GM21381 (cell line): ENCODE measurements around the gene DHX35.
"Not testable (repeated sequence)": the region's sequence is repeated elsewhere in the genome, so short reads cannot be mapped to it uniquely, and the experiment has no call there.

Experiments
- ATAC-seq: cut with Tn5 transposase; IDR thresholded peaks from one replicate; pipeline ENCODE4 v1.9.1; 2021; ENCODE audit warnings: mild to moderate bottlenecking, moderate library complexity; ENCODE audit not compliant: unreplicated experiment

Gene DHX35

DNA sequence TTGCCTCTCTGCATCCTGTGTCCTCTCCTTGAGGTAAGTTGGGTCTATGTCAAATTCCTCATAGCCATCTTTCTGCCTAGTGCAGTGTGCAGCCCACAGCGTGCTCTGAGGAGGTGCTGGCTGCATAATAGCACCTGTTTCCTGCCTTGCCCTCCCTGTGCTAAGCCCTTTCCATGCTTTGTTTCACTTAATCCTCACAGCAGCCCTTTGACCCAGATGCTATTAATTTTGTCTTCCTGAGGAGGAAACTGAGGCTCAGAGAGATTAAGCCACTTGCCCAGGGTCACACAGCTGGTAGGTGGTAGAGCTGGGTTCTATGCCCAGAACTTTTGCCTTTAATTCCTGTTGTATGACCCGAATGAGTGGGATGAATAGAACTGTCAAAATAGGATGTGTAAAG, 22.5 kb upstream of the DHX35 start:
- ATAC-seq: no peak

DNA sequence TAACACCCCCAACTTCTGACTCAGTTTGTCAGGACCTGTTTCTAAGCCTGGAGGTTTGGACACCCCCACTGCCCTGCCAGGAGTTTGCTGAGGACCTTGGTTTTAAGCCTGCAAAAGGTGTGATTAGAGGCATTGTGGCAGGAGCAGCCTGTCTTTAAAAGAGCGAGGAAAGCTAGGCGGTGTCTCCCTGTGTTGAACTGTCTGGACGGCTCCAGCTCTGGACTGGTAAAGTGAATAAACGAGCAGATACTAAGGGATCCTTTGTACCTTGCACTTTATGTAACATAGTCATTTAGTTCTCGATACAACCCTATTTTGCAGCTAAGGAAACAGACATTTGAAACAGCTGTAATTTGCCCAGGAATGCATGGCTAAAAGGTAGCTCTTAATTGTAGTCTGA, 21.5 kb upstream of the DHX35 start:
- no peak for ATAC-seq

DNA sequence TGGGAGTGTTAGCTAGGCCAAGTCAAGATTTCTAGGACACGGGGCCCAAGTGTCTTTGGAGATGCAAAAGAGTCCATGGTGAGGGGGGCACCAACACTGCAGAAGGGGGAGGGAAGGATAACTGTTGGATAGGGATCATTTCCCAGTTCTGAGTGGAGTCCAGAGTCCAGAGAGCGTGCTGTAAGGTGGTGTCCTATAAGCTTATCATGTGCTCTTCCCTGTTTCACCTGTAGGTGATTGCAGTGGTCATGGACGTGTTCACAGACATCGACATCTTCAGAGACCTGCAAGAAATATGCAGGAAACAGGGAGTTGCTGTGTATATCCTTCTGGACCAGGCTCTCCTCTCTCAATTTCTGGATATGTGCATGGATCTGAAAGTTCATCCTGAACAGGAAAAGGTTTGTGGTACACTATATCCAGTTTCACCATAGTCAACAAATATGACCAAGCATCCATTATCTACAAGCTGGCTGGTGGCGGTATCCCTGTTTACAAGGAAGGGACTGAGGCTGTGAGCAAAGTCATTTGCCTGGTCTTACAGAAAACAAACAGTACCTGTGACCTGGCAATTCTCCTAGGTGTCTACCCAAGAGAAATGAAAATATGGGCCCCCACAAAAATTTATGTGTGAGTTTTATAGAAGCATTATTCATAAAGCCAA, 20.3 kb upstream of the DHX35 start:
- ATAC-seq: no peak

DNA sequence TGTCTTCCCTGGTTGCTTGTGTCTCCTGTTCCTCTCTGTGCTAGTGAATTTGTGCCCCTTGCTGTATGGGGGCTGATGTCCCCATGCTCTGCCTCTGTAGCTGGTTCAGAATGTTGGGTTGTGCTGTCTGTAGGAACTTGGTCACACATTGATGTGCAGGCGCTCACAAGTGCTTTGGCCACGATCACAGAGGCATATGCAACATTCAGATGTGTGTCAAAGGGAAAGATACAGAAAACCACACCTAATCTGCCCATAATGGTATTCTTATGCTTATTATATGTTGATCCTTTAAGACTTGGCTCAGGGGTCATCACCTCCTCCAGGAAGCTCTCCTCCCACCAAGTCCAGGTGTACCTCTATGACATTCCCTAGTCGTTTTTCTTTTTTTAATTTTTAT, 17.1 kb upstream of the DHX35 start:
- no peak for ATAC-seq

DNA sequence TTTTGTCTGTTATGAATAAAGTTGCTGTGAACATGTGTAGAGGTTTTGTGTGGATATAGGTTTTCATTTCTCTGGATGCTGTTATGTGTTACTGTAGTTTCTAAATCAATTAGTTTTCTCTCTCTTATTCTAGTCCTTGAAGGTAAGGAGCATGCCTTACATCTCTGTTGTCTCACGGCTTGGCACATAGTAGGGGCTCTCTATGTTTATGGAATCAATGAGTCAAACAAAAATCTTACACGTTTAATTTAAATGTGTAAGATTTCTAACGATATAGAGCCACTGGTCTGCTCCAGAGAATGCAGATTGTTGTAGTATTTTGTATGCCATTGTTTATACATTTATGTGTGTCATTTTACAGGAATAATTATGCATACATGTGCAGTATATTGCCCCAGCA, 15.3 kb upstream of the DHX35 start:
- ATAC-seq: no peak

DNA sequence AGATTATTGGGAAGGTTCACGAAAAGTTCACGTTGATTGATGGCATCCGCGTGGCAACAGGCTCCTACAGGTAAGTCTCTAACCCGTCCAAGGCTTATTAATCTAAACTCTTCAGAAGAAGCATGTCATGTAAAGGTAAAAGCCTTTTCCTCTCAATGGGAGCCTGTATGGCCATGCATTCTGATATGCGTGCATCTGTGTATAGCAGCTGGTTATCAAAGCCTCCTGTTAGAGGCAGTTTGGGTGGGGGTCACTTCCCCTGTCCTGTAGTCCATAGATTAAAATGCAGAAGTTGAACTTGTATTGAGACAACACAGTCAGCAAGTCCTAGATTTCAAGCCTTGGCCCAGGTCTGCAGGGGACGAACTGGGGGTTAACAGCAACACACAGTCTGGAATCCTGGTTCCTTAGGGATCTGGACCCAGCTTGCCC, 14.2 kb upstream of the DHX35 start:
- no peak for ATAC-seq

DNA sequence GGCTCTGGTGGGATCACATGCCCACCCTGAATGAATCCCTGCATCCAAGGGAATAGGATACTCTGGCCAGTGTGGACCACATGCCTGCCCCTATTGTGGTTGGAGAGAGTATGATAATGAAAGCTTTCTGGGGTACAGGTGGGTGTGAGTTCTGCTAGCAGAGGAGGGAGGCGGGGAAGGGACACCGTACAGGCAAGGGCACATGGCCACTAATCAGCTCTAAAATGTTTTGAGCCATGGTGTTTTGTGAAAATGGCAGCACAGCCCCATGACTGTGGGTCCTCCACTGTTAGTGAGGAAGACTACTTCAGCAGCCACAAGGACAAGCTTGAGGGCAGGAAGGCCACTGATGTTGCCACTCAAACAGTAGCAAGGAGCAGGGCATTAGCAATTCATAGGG, 11.9 kb upstream of the DHX35 start:
- ATAC-seq: no peak

DNA sequence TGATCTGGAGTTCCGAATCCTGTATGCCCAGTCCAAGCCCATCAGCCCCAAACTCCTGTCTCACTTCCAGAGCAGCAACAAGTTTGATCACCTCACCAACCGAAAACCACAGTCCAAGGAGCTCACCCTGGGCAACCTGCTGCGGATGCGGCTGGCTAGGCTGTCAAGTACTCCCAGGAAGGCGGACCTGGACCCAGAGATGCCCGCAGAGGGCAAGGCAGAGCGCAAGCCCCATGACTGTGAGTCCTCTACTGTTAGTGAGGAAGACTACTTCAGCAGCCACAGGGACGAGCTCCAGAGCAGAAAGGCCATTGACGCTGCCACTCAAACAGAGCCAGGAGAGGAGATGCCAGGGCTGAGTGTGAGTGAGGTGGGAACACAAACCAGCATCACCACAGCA, 10.5 kb upstream of the DHX35 start:
- ATAC-seq: no peak

DNA sequence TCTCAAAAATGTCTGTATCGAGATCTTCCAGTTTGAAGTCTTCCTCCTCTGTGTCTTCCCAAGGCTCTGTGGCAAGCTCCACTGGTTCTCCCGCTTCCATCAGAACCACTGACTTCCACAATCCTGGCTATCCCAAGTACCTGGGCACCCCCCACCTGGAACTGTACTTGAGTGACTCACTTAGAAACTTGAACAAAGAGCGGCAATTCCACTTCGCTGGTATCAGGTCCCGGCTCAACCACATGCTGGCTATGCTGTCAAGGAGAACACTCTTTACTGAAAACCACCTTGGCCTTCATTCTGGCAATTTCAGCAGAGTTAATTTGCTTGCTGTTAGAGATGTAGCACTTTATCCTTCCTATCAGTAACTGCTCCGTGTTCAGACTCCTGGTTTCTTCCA, 10.0 kb upstream of the DHX35 start:
- ATAC-seq: no peak

DNA sequence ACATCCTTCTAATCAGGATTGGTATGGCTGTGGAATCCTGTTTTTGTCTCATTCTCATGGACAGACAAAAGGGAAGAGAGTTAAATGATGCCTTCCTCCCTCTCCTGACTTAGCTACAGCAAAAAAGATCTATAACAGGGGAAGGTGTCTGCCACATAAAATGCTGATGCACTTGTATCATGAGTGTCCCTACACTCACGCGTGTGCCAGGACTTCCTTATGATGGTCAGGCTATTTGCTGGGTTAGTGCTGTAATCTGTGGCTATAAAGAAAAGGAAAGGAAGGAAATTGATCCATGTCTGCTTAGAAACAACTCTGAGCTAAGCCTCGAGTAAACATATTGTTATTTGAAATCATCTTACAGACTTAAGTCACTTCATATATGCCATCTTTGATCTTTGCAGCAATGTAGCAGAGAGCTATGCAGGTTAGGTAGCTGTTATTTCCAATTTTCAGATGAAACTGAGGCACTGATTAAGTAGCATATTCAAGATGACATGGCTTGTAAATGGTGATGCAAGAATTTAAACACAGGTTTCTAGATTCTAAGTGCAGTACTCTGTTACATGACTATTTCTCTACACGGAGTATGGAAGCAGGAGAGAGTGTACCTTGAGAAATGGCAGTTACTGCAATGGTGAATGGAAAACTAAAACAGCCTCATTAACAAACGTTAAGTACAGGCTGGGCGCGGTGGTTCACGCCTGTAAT, 8.4 kb upstream of the DHX35 start:
- ATAC-seq: no peak

DNA sequence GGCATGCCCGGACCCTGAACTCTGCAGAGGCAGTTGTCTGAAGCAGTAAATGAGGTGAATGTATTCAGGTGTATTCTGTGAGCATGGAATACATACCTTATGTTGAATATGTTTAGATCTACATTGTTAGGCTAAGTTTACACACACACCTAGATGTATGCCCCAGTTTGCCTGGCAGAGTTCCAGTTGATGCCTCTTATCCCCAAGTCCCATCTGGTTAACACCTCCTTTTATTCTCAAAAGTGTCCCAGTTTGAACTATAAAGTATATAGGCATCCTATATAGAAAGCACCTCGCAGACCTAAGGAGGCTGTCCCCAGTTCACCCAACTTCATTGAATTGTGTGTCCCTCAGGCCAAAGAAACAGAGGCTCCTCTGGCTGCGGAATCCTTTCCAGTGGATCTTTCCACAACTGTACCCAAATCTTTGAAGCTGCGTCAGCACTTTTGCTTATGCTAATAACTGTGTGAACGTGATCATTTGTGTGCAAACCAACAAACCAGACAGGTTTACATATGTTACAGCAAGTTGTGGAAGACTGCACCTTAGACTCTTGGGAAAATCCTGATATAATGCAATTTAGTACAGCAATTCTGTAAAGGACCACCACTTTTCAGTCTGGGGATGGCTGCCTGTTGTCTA, 4.8 kb upstream of the DHX35 start:
- no peak for ATAC-seq

DNA sequence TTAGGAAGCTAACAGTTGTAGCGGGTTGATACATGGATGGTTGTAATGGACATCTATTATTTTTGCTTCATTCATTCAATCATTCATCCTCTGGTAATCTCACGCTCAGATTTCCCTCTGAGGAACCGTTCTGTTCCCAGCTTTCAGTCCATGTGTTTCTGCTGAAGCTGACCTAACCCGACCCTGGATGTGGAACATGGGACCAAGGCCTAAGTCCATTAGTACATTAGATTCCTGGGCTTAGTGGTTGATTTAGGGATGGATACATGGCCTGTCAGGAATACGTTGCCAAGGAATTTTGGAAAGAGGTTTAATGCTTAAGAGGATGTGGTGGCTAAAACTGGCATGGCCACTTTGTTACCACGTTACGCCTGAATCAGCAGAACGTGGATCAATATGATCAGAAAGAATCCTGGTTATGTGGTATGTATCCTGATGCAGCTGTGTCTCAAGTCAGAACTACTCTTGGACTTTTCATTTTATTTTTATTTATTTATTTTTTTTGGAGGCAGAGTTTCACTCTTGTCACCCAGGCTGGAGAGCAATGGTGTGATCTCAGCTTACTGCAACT, 4.1 kb upstream of the DHX35 start:
- ATAC-seq: no peak

DNA sequence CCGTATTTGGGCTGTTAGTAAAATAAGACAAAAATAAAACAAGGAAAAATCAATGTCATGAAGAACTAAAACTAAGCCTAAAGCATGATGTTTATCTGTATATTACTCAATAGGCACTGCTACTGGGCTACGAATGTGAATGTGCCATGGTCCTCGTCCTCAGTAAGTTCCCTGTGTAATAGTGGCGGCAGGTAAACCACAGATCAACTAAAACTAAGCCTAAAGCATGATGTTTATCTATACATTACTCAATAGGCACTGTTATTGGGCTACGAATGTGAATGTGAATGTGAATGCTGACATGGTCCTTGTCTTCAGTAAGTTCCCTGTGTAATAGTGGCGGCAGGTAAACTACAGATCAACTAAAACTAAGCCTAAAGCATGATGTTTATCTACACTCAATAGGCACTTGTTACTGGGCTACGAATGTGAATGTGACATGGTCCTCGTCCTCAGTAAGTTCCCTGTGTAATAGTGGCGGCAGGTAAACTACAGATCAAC, 1.9 kb upstream of the DHX35 start:
- not testable (repeated sequence) for ATAC-seq

DNA sequence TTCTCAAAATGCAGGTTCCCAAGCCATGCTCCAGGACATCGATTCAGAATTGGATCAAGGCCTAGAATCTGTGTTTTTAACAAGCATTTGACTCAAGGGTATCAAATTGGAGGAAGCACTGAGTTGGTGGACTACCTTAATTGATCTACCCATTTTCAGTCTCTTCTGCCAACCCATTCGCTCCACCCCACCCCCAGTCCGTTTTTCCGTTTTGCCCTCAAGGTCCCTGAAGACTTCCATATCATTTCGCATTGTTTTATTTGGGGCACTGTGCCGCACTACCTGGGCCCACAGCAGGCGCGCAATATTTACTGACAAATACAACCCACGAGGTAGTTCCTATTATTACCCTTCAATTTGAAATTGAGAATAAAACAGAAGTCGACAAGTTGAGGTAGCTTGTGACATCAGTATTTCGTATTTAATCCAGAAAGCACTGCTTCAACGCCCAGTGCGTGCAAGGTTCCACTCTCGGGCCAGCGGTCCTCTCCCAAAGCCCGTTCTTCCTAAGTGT, 557 bp upstream of the DHX35 start:
- no peak for ATAC-seq

DNA sequence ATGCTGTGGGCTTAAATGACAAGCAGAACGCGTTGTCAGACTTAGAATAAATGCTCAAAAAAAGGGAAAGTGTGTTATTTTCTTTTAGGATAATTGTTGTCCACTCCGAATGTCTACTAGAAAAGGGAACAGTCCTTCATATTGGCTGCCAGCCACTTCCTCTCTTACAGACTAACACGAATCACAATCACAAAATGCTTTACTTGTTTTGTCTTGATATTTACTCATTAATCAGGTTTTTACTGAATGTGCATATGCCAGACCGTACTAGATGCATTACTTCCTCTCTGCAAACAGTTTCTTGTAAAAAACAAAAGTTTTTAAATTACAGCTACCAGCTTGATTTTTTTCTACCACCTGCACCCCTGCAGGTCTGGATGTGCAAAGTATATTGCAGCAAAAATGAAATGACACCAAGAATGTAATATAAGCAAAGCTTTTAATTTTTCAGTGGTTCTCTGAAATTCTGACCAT, 821 bp downstream of the DHX35 start:
- no peak for ATAC-seq

DNA sequence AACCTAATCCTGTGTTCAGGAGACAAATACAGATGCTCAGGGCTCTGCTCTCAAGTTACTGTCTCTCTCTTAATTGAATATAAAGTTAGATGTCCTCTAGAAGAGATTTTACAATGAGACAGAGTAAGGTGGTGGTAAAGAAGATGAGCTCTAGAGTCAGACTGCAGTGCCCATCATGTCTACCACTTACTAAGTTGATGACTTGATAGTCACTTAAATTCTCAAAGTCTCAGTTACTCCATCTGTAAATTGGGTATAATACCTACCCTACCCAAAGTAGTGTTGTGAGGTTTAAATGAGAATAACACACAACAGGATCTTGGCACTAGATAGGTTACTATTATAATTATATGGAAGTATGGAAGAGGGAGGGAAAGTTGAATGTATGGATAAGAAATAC, 1.6 kb downstream of the DHX35 start:
- ATAC-seq: no peak

DNA sequence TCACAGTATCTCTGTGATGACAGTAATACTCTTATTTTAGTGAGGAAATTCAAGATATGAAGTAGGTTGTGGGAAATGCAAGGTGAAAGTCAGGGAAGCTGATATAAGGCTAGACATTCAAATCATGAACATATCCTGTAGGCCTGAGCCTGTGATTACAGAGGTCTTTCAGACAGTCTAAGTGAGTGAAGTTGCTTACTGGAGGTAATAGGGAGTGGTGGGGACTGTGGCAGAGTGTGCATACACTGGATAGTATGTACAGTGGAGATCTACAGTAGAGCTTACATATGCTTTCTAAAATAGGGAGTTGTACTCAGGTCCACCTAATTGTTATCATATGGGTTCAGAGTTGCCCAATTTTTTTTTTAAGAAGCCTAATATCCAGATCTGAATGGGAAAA, 3.1 kb downstream of the DHX35 start:
- no peak for ATAC-seq

DNA sequence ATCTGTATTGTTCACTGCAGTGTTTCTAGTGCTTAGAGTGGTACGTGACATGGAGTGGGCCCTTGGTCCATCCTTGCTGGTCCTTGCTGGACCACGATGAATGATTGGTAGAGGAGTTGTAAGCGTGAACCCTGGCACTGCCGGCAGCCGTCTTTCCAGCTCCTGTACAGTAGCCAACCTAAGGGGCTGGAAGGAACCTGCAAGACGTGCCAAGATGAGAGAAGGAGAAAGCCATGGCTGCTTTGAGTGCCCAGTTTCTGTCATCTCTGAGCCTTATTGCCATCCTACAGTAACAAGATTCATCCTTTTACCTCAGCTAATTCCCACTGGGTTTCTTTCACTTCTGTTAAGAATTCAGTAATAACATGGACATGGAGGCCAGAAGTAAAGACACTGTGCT, 5.9 kb downstream of the DHX35 start:
- no peak for ATAC-seq

DNA sequence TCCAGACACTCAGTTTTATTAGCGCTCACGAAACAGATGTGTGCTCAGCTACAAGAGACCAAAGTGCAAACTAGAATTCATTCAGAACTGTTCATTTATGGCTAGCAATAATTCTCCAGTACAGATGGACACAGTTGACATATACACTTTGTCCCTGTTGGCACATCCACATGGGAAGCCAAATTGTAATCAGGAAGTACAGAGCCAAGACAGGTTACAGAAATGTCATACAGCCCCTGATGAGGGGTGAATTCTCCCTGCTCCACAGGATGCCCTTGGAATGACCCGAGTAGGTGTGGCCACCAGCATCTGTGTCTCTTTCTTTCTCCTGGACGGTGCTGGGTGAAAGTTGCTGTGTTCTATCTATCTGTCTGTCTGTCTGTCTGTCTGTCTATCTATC, 7.6 kb downstream of the DHX35 start:
- ATAC-seq: no peak

DNA sequence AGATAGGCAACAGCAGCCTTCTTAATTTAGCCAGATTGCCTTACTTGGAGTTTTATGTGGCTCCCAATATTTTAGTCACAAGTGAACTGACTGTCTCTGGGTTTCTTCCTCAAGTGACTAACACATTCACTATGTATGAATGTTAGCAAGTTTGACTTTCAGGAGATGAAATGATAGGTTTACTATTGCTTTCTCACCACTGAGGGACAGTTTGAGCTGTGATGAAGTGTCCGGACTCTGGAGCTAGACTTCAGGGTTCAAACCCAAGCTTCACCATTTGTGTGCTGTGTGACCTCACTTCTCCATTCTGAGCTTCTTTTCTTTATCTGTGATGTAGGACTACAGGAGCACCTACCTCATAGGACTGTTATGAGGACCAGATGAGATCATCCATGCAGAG, 8.2 kb downstream of the DHX35 start:
- ATAC-seq: no peak

DNA sequence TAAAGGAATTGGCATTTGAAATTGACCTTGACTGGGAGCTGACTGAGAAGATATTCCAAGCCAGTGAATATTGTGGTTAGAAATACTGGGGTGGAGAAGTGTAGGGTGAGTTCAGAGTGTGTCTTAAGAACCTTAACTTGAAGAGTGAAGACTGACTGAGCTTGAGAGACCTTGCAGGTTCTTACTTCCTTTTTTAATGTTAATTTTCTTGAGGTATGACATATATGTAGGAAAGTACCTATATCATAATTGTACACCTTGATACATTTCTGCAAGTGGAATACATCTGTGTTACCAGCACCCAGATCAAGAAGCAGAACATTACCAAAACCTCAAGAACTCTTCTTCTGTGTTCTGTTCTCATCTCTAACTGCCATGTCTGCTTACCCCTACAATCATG, 11.0 kb downstream of the DHX35 start:
- no peak for ATAC-seq

DNA sequence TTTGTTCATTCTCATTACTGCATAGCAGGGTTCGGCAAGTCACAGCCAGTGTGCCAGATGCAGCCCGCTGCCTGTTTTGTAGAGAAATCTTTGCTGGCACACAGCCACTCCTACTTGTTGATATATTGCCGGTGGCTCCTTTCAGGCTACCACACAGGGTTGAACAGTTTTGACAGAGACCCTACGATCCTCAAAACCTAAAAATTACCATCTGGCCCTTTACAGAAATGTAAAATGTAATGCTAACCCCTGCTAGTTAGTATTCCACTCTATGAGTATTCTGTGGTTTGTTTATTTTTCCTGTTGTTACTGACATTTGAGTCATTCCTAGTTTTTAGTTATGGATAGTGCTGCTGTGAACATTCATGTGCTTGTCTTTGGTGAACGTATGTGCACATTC, 11.5 kb downstream of the DHX35 start:
- no peak for ATAC-seq
